Measurements from ENCODE around the gene UMODL1. TPM values are rescaled to one million over a fixed set of nuclear protein-coding genes. Genes with fewer than 3 reads are reported as not detected.
A peak's percentile ranks its signal among the peaks of the same experiment; 100 is the strongest.

The UMODL1 gene
- total RNA-seq, 1 experiment from 2014 or later = not detected

DNA sequence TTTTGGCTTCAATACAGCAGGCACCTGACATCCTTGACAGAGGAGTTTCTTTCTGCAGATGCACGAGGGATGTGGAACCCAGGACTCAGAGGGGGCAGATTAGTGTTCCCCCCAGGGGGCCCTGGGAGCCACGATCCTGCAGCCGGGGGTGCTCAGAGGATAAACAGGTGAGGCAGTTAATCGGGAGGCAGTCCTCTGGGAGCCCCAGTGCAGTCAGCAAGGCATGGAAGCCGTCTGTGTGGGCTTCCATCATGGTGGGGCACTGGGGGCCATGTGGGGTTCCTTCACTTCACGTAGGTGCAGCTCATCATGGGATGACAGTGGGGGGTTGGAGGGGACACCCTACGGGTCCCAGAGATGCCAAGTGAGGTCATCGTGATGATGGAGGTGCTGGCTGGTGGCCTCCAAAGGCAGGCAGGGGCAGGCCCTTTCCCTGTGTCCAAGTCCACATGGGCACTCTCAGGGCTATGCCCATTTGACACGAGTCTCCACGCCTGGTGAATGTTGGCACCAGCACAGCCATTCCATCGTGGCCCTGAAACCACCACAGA is 88.5 kb downstream of the UMODL1 start:
- H3K18ac ChIP-seq (ENCODE audit: insufficient read length, low read depth, low read length) = no peak overlapping the region
- Mint-ChIP-seq H3K4me1 (peaks cover 4 to 6% of the 10 kb centered on the region in 2 experiments), H3K4me3 (no peak overlapping the region), H3K9me3 (no peaks in the 10 kb centered on the region), H3K27ac (no peak overlapping the region; a peak in 1 of 7 replicates), H3K27me3 (ENCODE audit: low read depth) (no peaks in the 10 kb centered on the region; the same call in none of the 2 replicates), H3K36me3 (ENCODE audit: insufficient read depth in 1 of 3, low read depth in 3 of 3) (no peaks in the 10 kb centered on the region)
- H3K9ac ChIP-seq (ENCODE audit: extremely low read depth, insufficient read length, low read length) = no peak overlapping the region
- no peak overlapping the region for H2AK5ac ChIP-seq (ENCODE audit: insufficient read length, low read length)
- no peak overlapping the region for H3K27ac ChIP-seq (ENCODE audit: insufficient read length, low read depth, low read length)
- H4K8ac ChIP-seq (replicated peaks; ENCODE audit: insufficient read length, low read depth, low read length) = no peak overlapping the region
- TF ChIP-seq, protein P1, sequence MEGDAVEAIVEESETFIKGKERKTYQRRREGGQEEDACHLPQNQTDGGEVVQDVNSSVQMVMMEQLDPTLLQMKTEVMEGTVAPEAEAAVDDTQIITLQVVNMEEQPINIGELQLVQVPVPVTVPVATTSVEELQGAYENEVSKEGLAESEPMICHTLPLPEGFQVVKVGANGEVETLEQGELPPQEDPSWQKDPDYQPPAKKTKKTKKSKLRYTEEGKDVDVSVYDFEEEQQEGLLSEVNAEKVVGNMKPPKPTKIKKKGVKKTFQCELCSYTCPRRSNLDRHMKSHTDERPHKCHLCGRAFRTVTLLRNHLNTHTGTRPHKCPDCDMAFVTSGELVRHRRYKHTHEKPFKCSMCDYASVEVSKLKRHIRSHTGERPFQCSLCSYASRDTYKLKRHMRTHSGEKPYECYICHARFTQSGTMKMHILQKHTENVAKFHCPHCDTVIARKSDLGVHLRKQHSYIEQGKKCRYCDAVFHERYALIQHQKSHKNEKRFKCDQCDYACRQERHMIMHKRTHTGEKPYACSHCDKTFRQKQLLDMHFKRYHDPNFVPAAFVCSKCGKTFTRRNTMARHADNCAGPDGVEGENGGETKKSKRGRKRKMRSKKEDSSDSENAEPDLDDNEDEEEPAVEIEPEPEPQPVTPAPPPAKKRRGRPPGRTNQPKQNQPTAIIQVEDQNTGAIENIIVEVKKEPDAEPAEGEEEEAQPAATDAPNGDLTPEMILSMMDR (conservative IDR thresholded peaks at IDR 0.05) = no peak
- H2BK15ac ChIP-seq (ENCODE audit: low read depth, low read length) = no peak overlapping the region
- H4K5ac ChIP-seq (ENCODE audit: insufficient read length, low read depth, low read length) = no peak overlapping the region
- no peaks in the 10 kb centered on the region for H3K27me3 ChIP-seq (ENCODE audit: insufficient read depth, low read length)
- H3K9me3 ChIP-seq (ENCODE audit: control insufficient read depth, low read depth, low read length) = no peaks in the 10 kb centered on the region
- no peak overlapping the region for H3K14ac ChIP-seq (ENCODE audit: insufficient read depth, low read length)
- no peak overlapping the region for H2BK12ac ChIP-seq (ENCODE audit: insufficient read length, low read depth, low read length)
- peaks cover 3% of the 10 kb centered on the region; the same call in 1 of the 2 replicates for H3K4me1 ChIP-seq (ENCODE audit: insufficient read depth, low read length)
- DNase-seq = peak; percentile 20
- no peak overlapping the region for H3K4ac ChIP-seq (ENCODE audit: low read depth, low read length)
- H4K91ac ChIP-seq (ENCODE audit: insufficient read length, low read depth, low read length) = no peak overlapping the region
- H3K56ac ChIP-seq (ENCODE audit: insufficient read length, low read depth, low read length) = no peak overlapping the region
- peaks cover 4% of the 10 kb centered on the region for H3K23me2 ChIP-seq (ENCODE audit: insufficient read length, low read depth, low read length, poor library complexity, severe bottlenecking)
- H2AFZ ChIP-seq (ENCODE audit: low read length) = no peak overlapping the region
- H3K79me1 ChIP-seq (ENCODE audit: insufficient read depth, low read depth, low read length, poor library complexity, severe bottlenecking) = no peaks in the 10 kb centered on the region
- H2BK120ac ChIP-seq (ENCODE audit: low read depth, low read length, poor library complexity, severe bottlenecking) = no peak overlapping the region
- WGBS (ENCODE audit: extremely low coverage, insufficient read length, low lambda C conversion rate) = no CpG with 5 or more reads among the region's 11 CpGs
- H2BK20ac ChIP-seq (ENCODE audit: low read depth, low read length, poor library complexity, severe bottlenecking) = no peak overlapping the region
- H3T11ph ChIP-seq (ENCODE audit: low read length) = no peak overlapping the region
- no peak overlapping the region for H2BK5ac ChIP-seq (ENCODE audit: insufficient read length, low read length)
- H4K20me1 ChIP-seq (ENCODE audit: control insufficient read depth, insufficient read depth, insufficient read length) = no peaks in the 10 kb centered on the region
- no peak overlapping the region for H3K23ac ChIP-seq (ENCODE audit: insufficient read length, low read depth, low read length)
- no peaks in the 10 kb centered on the region for H3K79me2 ChIP-seq (ENCODE audit: insufficient read depth, low read length)
- H3K4me2 ChIP-seq (ENCODE audit: insufficient read depth, insufficient read length, low read length) = no peak overlapping the region
